Measurements from ENCODE around the gene DLG4.
A peak's percentile ranks its signal among the peaks of the same experiment; 100 is the strongest.
"Not testable (repeated sequence)": the region's sequence is repeated elsewhere in the genome, so short reads cannot be mapped to it uniquely, and the experiment has no call there.

DLG4 gene

GRCh38 chr17:7248796-7249195 lies 29.2 kb upstream of the DLG4 start:
- no peak for DNase-seq

- DNase-seq: no peak
Observed at GRCh38 chr17:7246779-7247178, 27.1 kb upstream of the DLG4 start.

DNA sequence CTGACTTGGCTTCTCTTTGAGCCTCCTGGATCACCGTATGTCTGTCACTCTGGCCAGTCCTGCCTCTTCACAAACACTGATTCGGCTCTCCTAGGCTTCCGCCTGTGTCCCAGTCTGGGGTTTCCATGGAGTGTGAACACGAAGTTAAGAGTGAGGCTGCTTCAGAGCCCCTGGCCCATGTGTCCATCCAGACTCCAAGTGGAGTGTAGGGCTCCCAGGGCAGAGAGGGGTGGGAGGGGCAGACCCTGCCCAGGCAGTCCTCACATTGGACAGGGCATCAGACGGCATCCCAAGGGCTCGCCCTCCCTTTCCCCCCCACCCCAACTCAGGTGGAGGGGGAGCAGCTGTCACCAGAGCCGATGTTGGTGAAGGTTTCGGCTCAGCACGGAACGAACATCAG lies 24.2 kb upstream of the DLG4 start:
- DNase-seq: not testable (repeated sequence)

DNA sequence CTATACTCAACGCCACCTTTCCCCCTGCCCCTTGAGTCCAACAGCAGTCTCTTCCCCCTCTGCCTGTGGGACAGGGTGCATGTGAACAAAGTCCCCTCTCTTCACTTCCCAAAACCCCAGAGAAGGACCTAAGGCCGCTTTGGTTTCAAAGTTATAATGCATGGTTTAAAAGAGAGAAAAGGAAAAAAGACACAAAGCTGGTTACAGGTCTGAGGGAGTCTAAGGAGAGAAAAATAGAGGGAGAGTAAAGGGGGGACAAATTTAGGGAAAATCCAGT lies 23.8 kb upstream of the DLG4 start:
- no peak for DNase-seq

- peak; percentile 86 for DNase-seq
Observed at GRCh38 chr17:7242717-7243452, 23.2 kb upstream of the DLG4 start.

- peak; percentile 78 for DNase-seq
Observed at GRCh38 chr17:7241783-7242716, 22.4 kb upstream of the DLG4 start, which contains the start of gene GABARAP. Gene GABARAP, minus strand, starts transcription at chr17:7242449. Its CDS starts 119 bp downstream, at chr17:7242330.

DNA sequence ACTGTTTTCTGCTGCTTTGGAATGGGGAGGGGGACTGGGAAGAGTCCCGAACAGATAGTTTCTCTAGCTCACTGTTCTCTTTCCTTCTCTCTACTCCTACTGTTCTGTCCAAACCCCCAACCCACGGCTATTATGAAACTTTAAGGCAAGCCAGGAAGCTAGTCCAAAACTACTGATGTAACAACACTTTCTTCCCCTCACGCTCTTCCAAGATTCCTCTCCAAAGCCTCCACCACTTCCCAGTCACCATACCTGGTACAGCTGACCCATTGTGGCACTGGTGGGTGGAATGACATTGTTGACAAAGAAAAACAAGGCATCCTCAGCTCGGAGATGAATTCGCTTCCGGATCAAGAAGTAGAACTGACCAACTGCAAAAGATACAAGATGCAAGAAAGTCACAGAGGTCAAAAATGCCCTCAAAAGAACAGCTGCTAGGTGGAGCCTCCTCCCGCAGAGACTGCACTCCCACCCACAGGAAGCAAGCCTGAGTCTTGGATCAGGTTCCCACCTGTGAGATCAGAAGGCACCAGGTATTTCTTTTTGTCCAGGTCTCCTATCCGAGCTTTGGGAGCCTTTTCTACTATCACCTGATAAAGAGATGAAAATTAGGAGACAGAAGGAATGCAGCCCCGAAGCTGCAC lies 21.6 kb upstream of the DLG4 start:
- no peak for DNase-seq

GRCh38 chr17:7240375-7240774 lies 20.7 kb upstream of the DLG4 start:
- DNase-seq: no peak

GRCh38 chr17:7239091-7240027 lies 19.7 kb upstream of the DLG4 start, which contains the start of gene PHF23:
Gene PHF23, minus strand, starts transcription at chr17:7239457. Its CDS starts 178 bp downstream, at chr17:7239279.
- DNase-seq: peak; percentile 98

DNA sequence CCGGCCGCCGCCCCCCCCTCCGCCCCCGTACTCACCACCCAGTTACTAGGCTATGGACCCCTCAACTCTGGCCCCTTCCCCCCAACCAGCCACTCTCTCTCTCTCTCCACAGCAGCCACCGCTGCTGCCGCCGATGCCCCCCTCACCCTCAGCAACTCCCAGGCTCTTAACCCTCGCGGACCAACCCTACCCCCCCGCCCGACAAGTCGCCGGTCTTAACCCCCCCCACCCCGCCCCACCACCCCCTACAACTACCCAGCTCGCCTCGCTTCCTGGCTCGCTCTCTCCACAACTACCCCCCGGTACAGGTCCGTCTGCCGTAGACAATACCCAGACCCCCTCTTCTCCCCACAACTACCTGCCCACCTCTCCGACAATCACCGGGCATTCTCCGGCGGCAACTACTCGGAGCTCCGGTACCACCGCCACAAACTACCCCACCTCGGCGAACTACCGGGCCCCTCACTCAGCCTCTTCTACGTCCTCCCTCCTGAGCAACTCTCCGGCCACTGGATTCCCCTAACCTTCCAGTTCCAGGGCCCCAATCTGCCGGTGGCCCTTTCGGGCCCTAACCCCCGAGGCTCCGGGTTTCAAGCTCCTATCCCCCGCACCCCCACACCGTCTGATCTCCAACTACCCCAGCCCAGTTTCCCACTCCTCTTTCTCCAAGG lies 18.9 kb upstream of the DLG4 start:
- no peak for DNase-seq

GRCh38 chr17:7237761-7238419 lies 18.3 kb upstream of the DLG4 start:
- DNase-seq: no peak

DNA sequence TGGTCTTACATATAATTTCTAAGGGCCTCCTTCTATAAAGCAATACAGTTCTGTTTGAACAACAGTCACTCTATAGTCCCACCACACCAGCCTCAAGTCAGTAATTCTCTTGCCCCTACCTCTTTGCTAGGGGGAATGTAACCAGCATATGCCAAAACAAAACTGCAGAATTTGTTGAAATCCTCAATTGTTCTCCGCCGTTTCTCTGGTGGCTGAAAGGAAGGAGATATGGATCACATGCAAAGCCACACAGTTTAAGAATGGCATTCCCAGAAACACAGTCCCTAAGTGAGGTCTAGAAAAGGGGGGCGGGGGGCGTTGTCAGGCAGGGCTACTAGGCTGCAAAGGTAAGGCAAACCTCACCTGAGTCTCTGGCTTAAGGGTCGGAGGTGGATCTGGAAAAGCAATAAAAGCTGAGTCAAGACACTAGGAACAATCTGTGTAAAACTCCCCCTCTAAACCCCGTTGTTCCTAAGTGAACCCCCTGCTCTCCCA lies 17.7 kb upstream of the DLG4 start:
- DNase-seq: no peak

DNA sequence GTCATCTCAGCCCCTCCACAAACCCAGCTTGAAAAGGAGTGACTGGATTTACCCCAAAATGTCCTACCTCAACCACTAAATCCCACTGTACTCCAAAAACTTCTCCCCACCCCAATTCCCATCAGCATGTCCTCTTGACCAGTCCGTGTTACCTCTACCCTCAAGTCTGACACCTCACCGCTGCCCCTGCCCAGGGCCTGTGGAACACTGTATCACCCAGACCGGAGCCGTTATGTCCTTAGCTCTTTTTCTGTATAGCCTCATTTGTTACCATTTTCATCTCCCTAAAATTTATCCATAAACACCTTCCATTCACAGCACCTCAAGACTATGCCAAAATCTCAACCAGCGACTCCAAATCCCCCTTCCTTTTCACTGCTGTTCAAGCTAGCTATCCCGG lies 17.2 kb upstream of the DLG4 start:
- DNase-seq: no peak

DNA sequence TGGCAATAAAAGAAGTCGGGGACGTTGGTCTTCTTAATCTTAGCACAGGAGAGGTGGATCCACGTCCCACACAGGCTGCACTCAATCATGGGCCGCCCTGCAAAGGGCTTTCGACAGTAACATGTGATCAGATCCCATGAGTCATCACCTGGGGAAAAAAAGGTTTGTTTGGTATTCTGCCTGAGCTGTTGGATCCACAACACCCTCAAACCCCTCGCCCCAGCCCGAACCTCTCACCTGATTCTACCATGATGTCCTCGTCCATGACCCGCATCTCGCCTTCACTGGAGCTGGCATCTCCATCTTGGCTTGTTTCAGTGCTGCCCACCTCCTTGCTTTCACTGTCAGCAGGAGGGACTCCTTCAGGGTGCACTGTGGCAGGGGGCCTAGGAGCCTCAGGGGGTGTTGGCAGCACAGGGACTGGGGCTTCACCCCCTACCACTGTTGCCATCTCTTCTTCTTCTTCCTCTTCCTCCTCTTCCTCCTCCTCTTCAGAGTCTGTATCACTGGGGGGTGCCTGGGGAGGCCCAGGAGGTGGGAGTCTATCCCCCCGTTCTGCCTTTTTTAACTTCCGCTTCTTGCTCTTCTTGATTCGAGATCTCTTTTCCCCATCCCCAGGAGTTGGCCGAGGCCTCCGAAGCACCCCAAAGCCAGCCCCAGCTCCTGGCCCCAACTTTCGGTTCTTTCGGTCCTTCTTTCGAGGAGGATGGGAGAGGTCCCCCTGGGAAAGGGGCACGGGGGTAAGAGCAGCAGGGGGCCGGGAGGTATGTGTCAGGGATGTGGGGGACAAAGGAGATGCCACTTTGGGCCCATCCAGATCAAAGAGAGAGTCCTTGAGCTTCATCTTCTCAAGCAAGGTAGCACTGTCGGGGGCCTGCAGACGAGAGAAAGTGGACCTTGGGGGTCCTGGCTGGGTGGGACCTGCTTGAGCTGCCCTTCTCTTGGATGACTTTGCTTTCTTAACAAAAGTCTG lies 16.3 kb upstream of the DLG4 start:
- no peak for DNase-seq

GRCh38 chr17:7234083-7234951 lies 14.7 kb upstream of the DLG4 start, which contains the start of gene DVL2:
Gene DVL2, minus strand, starts transcription at chr17:7234517. Its CDS starts 255 bp downstream, at chr17:7234262.
- peak; percentile 83 for DNase-seq

GRCh38 chr17:7233701-7234082 lies 14.1 kb upstream of the DLG4 start:
- DNase-seq: no peak

DNA sequence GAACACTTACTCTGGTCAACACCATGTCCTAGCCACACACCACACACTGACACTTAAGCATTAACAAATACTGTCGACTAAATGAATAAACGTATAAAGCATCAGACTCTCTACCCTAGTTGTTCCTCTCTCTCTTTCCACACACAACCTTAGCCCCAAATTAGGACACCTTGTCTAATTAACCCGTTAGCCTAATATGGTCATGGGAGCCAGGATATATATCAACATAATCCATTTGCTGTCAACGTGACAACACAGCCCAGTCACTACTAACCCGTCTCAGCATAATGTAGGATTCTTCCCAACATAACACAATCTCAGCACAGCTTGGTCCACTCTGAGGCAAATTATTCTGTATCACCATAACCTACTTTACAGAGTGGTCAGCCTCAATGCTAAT lies 12.5 kb upstream of the DLG4 start:
- DNase-seq: no peak

- no peak for DNase-seq
Observed at GRCh38 chr17:7229504-7229903, 9.9 kb upstream of the DLG4 start.

DNA sequence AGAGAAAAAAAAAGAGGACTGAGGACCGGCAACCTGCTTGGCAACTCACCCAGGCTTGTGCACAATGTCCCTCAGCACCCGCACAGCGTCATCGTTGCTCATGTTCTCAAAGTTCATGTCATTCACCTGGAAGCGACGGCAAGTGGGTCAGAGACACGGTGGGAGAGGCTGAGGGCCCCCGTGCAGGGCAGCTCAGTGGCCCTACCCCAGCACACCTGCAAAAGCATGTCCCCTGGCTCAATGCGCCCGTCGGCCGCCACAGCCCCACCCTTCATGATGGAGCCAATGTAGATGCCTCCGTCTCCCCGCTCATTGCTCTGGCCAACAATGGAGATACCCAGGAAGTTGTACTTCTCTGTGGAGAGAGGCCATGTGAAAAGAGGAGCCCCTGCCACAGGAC lies 9.3 kb upstream of the DLG4 start:
- no peak for DNase-seq
